GM12878 (cell line): ENCODE data around the gene TNF. TPM values are rescaled to one million over a fixed set of nuclear protein-coding genes. Genes with fewer than 3 reads are reported as not detected.

ENCODE experiments used
- ATAC-seq: fragments of 200-7000 bp; cut with Tn5 transposase; 3 replicates; pipeline ENCODE4 v1.9.1; 2020; ENCODE audit warnings: mild to moderate bottlenecking, moderate library complexity
- BruUV-seq: library from RNA; stranded (reverse); fragments of 400-500 nt; replicated peaks from 2 replicates; lab custom pipeline; 2021; lab: Mats Ljungman, UMichigan
- CTCF ChIA-PET: fragments of 300-600 bp; sonication (Branson Sonifier 250); formaldehyde crosslinking; extraction: SDS; loops from one replicate; lab custom pipeline; 2021; ENCODE audit warnings: inconsistent platforms; lab: Yijun Ruan, JAX
- POLR2A ChIA-PET: fragments of 350-600 bp; formaldehyde crosslinking; extraction: SDS; loops from one replicate; lab custom pipeline; 2021; ENCODE audit warnings: inconsistent platforms; lab: Charles Lee
- RAD21 ChIA-PET: fragments of 300-600 bp; sonication (Branson Sonifier 250); formaldehyde crosslinking; loops from one replicate; lab custom pipeline; 2023; ENCODE audit warnings: antibody characterized with exemption; ENCODE audit not compliant: unreplicated experiment; lab: Charles Lee
- SMC1A ChIA-PET: fragments of 300-600 bp; sonication (Branson Sonifier 250); formaldehyde crosslinking; loops from one replicate; lab custom pipeline; 2023; ENCODE audit not compliant: unreplicated experiment, uncharacterized antibody; lab: Charles Lee
- DNase-seq: peaks from one replicate; pipeline ENCODE4 v3.0.0-alpha.2; 2011; ENCODE audit warnings: low read depth, low spot score
- FAIRE-seq: peaks from 3 replicates; lab custom pipeline; 2011; peaks lifted over from hg19 to GRCh38; lab: Jason Lieb, UNC
- H2AFZ ChIP-seq: 2 replicates; pipeline ENCODE4 v1.6.0; 2011; ENCODE audit warnings: low read depth, low read length, control low read depth; ENCODE audit not compliant: control insufficient read depth
- H3K27ac ChIP-seq: 2 replicates; pipeline ENCODE4 v1.5.1; 2011; ENCODE audit warnings: control low read depth; ENCODE audit not compliant: control insufficient read depth, insufficient read depth
- H3K27me3 ChIP-seq, 2 experiments: replicated peaks in 1 of 2; 2 replicates each; pipeline versions ENCODE4 v1.6.0 to v1.6.1; 2011; ENCODE audit warnings: low read length in 1 of 2; ENCODE audit not compliant: control insufficient read depth in 2 of 2, insufficient read depth in 2 of 2
- H3K36me3 ChIP-seq, 2 experiments: 2 replicates each; pipeline ENCODE4 v1.5.1; 2011; ENCODE audit warnings: low read length in 1 of 2; ENCODE audit not compliant: control insufficient read depth in 2 of 2, insufficient read depth in 2 of 2
- H3K4me1 ChIP-seq: 2 replicates; pipeline ENCODE4 v1.6.1; 2011; ENCODE audit warnings: mild to moderate bottlenecking, low read length, moderate library complexity, mixed read lengths; ENCODE audit not compliant: control insufficient read depth, insufficient read depth
- H3K4me2 ChIP-seq: 2 replicates; pipeline ENCODE4 v1.6.0; 2011; ENCODE audit warnings: control low read depth; ENCODE audit not compliant: control insufficient read depth, insufficient read depth
- H3K4me3 ChIP-seq: fragments of 200-600 bp; sonication (generic); 2 replicates; pipeline ENCODE4 v1.5.1; 2016
- H3K79me2 ChIP-seq: 2 replicates; pipeline ENCODE4 v1.6.0; 2011; ENCODE audit warnings: low read length; ENCODE audit not compliant: control insufficient read depth, insufficient read depth
- H3K9ac ChIP-seq: 2 replicates; pipeline ENCODE4 v1.8.0; 2011; ENCODE audit warnings: low read length, control low read depth, mixed read lengths; ENCODE audit not compliant: control insufficient read depth, insufficient read depth
- H3K9me3 ChIP-seq: replicated peaks from 3 replicates; pipeline ENCODE4 v1.5.1; 2011; ENCODE audit warnings: mild to moderate bottlenecking, low read length; ENCODE audit not compliant: control insufficient read depth, insufficient read depth
- H4K20me1 ChIP-seq: 2 replicates; pipeline ENCODE4 v1.6.0; 2011; ENCODE audit not compliant: control insufficient read depth, insufficient read depth
- CHD1 ChIP-seq: IDR thresholded peaks from 2 replicates; pipeline ENCODE4 v1.6.1; 2012; ENCODE audit warnings: low read depth, low read length, improper control_type of control experiment
- FOXK2 ChIP-seq: fragments of 450-650 bp; IDR thresholded peaks from 2 replicates; pipeline ENCODE4 v1.6.1; 2017; ENCODE audit warnings: mild to moderate bottlenecking, moderate library complexity
- HCFC1 ChIP-seq: fragments of 150-350 bp; IDR thresholded peaks from 2 replicates; pipeline ENCODE4 v1.6.1; 2014; ENCODE audit warnings: low read length
- IKZF1 ChIP-seq: fragments of 450-650 bp; conservative IDR thresholded peaks from 2 replicates; pipeline ENCODE4 v1.6.1; 2017; ENCODE audit warnings: antibody characterized with exemption, mild to moderate bottlenecking
- MEF2B ChIP-seq: fragments of 450-650 bp; IDR thresholded peaks from 2 replicates; pipeline ENCODE4 v1.6.1; 2018; ENCODE audit warnings: mild to moderate bottlenecking, moderate library complexity; ENCODE audit not compliant: partially characterized antibody, poor library complexity, severe bottlenecking
- NFYB ChIP-seq: IDR thresholded peaks from 2 replicates; pipeline ENCODE4 v1.6.1; 2011; ENCODE audit warnings: low read depth, mild to moderate bottlenecking, low read length, improper control_type of control experiment, moderate library complexity; ENCODE audit not compliant: insufficient read depth
- RCOR1 ChIP-seq: conservative IDR thresholded peaks from 2 replicates; pipeline ENCODE4 v1.6.1; 2012; ENCODE audit warnings: low read depth, low read length, improper control_type of control experiment
- RFX5 ChIP-seq: IDR thresholded peaks from 2 replicates; pipeline ENCODE4 v1.6.1; 2011; ENCODE audit warnings: low read depth, low read length, improper control_type of control experiment
- SIN3A ChIP-seq: IDR thresholded peaks from 2 replicates; pipeline ENCODE4 v1.6.1; 2012; ENCODE audit warnings: low read depth, low read length, improper control_type of control experiment
- WGBS: methylation state at CpG from one replicate; pipeline ENCODE4 v1.1.6; 2016; ENCODE audit warnings: low lambda C conversion rate; ENCODE audit not compliant: insufficient replicate concordance, insufficient coverage; ENCODE audit errors: missing lambda C conversion rate; 5-methylcytosine and 5-hydroxymethylcytosine counted together
- in situ Hi-C: fragments of 300-500 bp; cut with MboI; formaldehyde crosslinking; loops from 9 replicates; pipeline ENCODE4 v1.14.3; 2018; ENCODE audit warnings: mixed read lengths
- intact Hi-C: fragments of 100-400 bp; cut with micrococcal nuclease; formaldehyde crosslinking; loops from one replicate; pipeline ENCODE4 v1.14.2; 2022; ENCODE audit not compliant: unreplicated experiment
- polyA plus RNA-seq, 11 experiments: library from polyadenylated mRNA; depleted of rRNA in 4 of 11; unstranded in 6 of 11; stranded (reverse) in 5 of 11; fragments of >200 nt; fragmentation: Nextera tagmentation in 4 of 11; fragmentation: Illumina TruSeq in 1 of 11; extraction: Ambion mirVana in 4 of 11; extraction: Trizol in 1 of 11; gene quantifications; 1 replicate in 1 of 11; 2 replicates in 10 of 11; pipeline versions ENCODE4 v1.2.1 to v1.2.3, GENCODE V29; 2011 to 2016; ENCODE audit warnings: inconsistent platforms in 2 of 11, missing spikeins in 2 of 11, low read depth in 1 of 11
- total RNA-seq, 4 experiments: library from RNA; depleted of rRNA in 3 of 4; stranded (reverse); fragments of >200 nt in 3 of 4; fragmentation: Illumina TruSeq in 1 of 4; extraction: Trizol in 1 of 4; gene quantifications; 2 replicates each; pipeline versions ENCODE4 v1.2.1 to v1.2.3, GENCODE V29; 2013 to 2021
- TF ChIP-seq, protein P1 (sequence below): fragments of 450-650 bp; IDR thresholded peaks from 2 replicates; pipeline ENCODE4 v1.6.1; 2016; ENCODE audit warnings: mild to moderate bottlenecking

The TNF gene
- total and polyA plus RNA-seq, 10 of the 15 experiments (the other 5 are each of a cell fraction or from before 2014, with no cell fraction given): 18.0 to 94.8 (median 61.9) TPM

DNA sequence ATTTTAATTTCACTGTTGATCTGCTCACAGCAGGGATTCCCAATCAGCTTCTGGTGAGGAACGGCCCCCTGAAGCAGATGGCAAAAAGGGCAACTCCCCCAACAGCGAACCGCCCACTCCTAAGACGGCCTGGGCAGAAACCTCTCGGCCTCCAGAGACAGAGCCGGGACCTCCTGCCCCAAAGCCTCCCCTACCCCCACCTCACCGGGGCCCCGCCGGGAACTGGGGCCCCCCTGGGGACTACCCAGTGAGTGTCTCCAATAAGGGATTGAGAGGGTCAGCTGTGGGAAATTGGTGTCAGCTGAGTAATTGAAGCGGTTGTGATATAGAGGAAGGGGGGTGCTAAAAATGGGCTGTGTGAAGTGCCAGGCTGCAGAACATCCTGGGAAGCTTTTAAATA lies 51.6 kb downstream of the TNF start:
- Histone ChIP-seq H3K27me3 (no peaks in the 10 kb centered on the region), H3K36me3 (peaks cover 52 to 59% of the 10 kb centered on the region in 2 experiments), H3K4me1 (peaks cover 2% of the 10 kb centered on the region), H3K9ac (no peak overlapping the region), H3K79me2 (peaks cover 25% of the 10 kb centered on the region), H4K20me1 (peaks cover 4% of the 10 kb centered on the region; the same call in 1 of the 2 replicates), H3K27ac (no peak overlapping the region), H3K4me3 (no peak overlapping the region), H3K9me3 (no peaks in the 10 kb centered on the region), H2AFZ (no peak overlapping the region), H3K4me2 (no peak overlapping the region)
- intact Hi-C loops: no loop called here
- no peak for DNase-seq
- no TSS peak for BruUV-seq
- TF ChIP-seq NFYB (no peak), CHD1 (no peak), RCOR1 (no peak), SIN3A (no peak), MEF2B (no peak), HCFC1 (no peak), IKZF1 (no peak), FOXK2 (no peak), RFX5 (no peak)
- TF ChIP-seq, protein P1, sequence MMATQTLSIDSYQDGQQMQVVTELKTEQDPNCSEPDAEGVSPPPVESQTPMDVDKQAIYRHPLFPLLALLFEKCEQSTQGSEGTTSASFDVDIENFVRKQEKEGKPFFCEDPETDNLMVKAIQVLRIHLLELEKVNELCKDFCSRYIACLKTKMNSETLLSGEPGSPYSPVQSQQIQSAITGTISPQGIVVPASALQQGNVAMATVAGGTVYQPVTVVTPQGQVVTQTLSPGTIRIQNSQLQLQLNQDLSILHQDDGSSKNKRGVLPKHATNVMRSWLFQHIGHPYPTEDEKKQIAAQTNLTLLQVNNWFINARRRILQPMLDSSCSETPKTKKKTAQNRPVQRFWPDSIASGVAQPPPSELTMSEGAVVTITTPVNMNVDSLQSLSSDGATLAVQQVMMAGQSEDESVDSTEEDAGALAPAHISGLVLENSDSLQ: no peak
- in situ Hi-C loops: no loop called here
- 93% methylated on average over 10 of the region's 10 CpGs for WGBS
- ChIA-PET POLR2A (interaction anchor here (1.2 to 1.6 kb wide), 2 partner anchors 11 to 34 kb away, joined by 3 to 8 read pairs; partner anchors contain the start of gene C6orf47), CTCF (no interaction called here), SMC1A (interaction anchor here (0.9 to 1.3 kb wide), 2 partner anchors 13 to 25 kb away, joined by 3 to 9 read pairs; partner anchors contain the start of gene BAG6), RAD21 (no interaction called here)
- ATAC-seq: no peak
- no peak for FAIRE-seq
